TTC549 (cell line): ENCODE results near the gene DPYD.

Experiments
- FAIRE-seq: peaks from 2 replicates; lab custom pipeline; 2012; peaks lifted over from hg19 to GRCh38; lab: Jason Lieb, UNC

The DPYD gene

GRCh38 chr1:97906567-97907241 is 14.1 kb downstream of the DPYD start:
- no peak for FAIRE-seq

GRCh38 chr1:97905141-97905940 is 15.5 kb downstream of the DPYD start:
- no peak for FAIRE-seq

GRCh38 chr1:97904534-97904933 is 16.3 kb downstream of the DPYD start:
- no peak for FAIRE-seq

GRCh38 chr1:97903626-97904025 is 17.2 kb downstream of the DPYD start:
- no peak for FAIRE-seq

- no peak for FAIRE-seq
Observed at GRCh38 chr1:97902067-97902466, 18.8 kb downstream of the DPYD start.

- no peak for FAIRE-seq
Observed at GRCh38 chr1:97901017-97901658, 19.7 kb downstream of the DPYD start.

GRCh38 chr1:97898948-97899347 is 21.9 kb downstream of the DPYD start:
- no peak for FAIRE-seq

- FAIRE-seq: no peak
Observed at GRCh38 chr1:97895278-97895677, 25.6 kb downstream of the DPYD start.

GRCh38 chr1:97893844-97894243 is 27.0 kb downstream of the DPYD start:
- no peak for FAIRE-seq

- no peak for FAIRE-seq
Observed at GRCh38 chr1:97886199-97886598, 34.6 kb downstream of the DPYD start.

GRCh38 chr1:97883823-97884222 is 37.0 kb downstream of the DPYD start:
- FAIRE-seq: no peak

GRCh38 chr1:97877307-97877706 is 43.5 kb downstream of the DPYD start:
- FAIRE-seq: no peak

GRCh38 chr1:97875996-97876395 is 44.8 kb downstream of the DPYD start:
- no peak for FAIRE-seq

- FAIRE-seq: no peak
Observed at GRCh38 chr1:97870589-97870988, 50.2 kb downstream of the DPYD start.

GRCh38 chr1:97869441-97869840 is 51.4 kb downstream of the DPYD start:
- FAIRE-seq: no peak

GRCh38 chr1:97867127-97867526 is 53.7 kb downstream of the DPYD start:
- no peak for FAIRE-seq

- FAIRE-seq: no peak
Observed at GRCh38 chr1:97864615-97865014, 56.2 kb downstream of the DPYD start.

- FAIRE-seq: no peak
Observed at GRCh38 chr1:97853221-97853620, 67.6 kb downstream of the DPYD start.

- peak; percentile 3 for FAIRE-seq
Observed at GRCh38 chr1:97849345-97850340, 71.2 kb downstream of the DPYD start.

- FAIRE-seq: no peak
Observed at GRCh38 chr1:97845805-97846204, 75.0 kb downstream of the DPYD start.

- FAIRE-seq: no peak
Observed at GRCh38 chr1:97844552-97845089, 76.2 kb downstream of the DPYD start.

- FAIRE-seq: no peak
Observed at GRCh38 chr1:97841338-97841737, 79.5 kb downstream of the DPYD start.
